OCI-LY3 (cell line): Measurements from ENCODE around the gene CORO2B.
A peak's percentile ranks its signal among the peaks of the same experiment; 100 is the strongest.

Experiments
- H2AFZ ChIP-seq: fragments of 200-600, 300-600 bp; shearing (Covaris generic); 2 replicates; pipeline ENCODE4 v1.6.0; 2014; ENCODE audit warnings: antibody characterized with exemption, low read depth, low read length
- H3K27ac ChIP-seq: fragments of 200-600, 300-600 bp; sonication (generic); 2 replicates; pipeline ENCODE4 v1.5.1; 2014; ENCODE audit warnings: mild to moderate bottlenecking, low read length, moderate library complexity, mixed read lengths
- H3K27me3 ChIP-seq: fragments of 200-600, 300-600 bp; sonication (generic); 2 replicates; pipeline ENCODE4 v1.6.1; 2014; ENCODE audit warnings: low read depth, low read length, mixed read lengths
- H3K36me3 ChIP-seq: fragments of 200-600, 300-600 bp; sonication (generic); replicated peaks from 2 replicates; pipeline ENCODE3; 2014; ENCODE audit warnings: low read depth, low read length, mixed read lengths
- H3K4me1 ChIP-seq: fragments of 300-600, 200-600 bp; sonication (generic); 2 replicates; pipeline ENCODE4 v1.6.1; 2014; ENCODE audit warnings: low read length, mixed read lengths
- H3K4me2 ChIP-seq: fragments of 200-600, 300-600 bp; sonication (generic); 2 replicates; pipeline ENCODE4 v1.6.1; 2014; ENCODE audit warnings: low read length, mixed read lengths
- H3K4me3 ChIP-seq: fragments of 300-600, 200-600 bp; sonication (generic); 2 replicates; pipeline ENCODE4 v1.5.1; 2014; ENCODE audit warnings: antibody characterized with exemption, mild to moderate bottlenecking, low read length, moderate library complexity
- H3K79me2 ChIP-seq: fragments of 300-600, 200-600 bp; shearing (Covaris generic); 2 replicates; pipeline ENCODE4 v1.6.1; 2014; ENCODE audit warnings: mild to moderate bottlenecking, low read length, mixed read lengths
- H3K9ac ChIP-seq: fragments of 300-600, 200-600 bp; shearing (Covaris generic); 2 replicates; pipeline ENCODE4 v1.6.0; 2014; ENCODE audit warnings: mild to moderate bottlenecking, low read length, moderate library complexity
- H3K9me3 ChIP-seq: fragments of 200-600, 300-600 bp; shearing (Covaris generic); 2 replicates; pipeline ENCODE4 v1.6.1; 2014; ENCODE audit warnings: low read length, mixed read lengths; ENCODE audit not compliant: insufficient read depth
- H4K20me1 ChIP-seq: fragments of 200-600, 300-600 bp; sonication (generic); 2 replicates; pipeline ENCODE4 v1.6.1; 2016; ENCODE audit warnings: low read length, mixed read lengths; ENCODE audit not compliant: insufficient read depth
- EZH2phosphoT487 ChIP-seq: fragments of 200-600 bp; shearing (Covaris generic); IDR thresholded peaks from 2 replicates; pipeline ENCODE4 v1.6.1; 2018; ENCODE audit warnings: antibody characterized with exemption, mixed run types, low read depth
- TF ChIP-seq, protein P1 (sequence below): fragments of 200-600, 300-600 bp; sonication (generic); IDR thresholded peaks from 2 replicates; pipeline ENCODE4 v1.5.1; 2014; ENCODE audit warnings: antibody characterized with exemption, low read length, low read depth

The CORO2B gene

DNA sequence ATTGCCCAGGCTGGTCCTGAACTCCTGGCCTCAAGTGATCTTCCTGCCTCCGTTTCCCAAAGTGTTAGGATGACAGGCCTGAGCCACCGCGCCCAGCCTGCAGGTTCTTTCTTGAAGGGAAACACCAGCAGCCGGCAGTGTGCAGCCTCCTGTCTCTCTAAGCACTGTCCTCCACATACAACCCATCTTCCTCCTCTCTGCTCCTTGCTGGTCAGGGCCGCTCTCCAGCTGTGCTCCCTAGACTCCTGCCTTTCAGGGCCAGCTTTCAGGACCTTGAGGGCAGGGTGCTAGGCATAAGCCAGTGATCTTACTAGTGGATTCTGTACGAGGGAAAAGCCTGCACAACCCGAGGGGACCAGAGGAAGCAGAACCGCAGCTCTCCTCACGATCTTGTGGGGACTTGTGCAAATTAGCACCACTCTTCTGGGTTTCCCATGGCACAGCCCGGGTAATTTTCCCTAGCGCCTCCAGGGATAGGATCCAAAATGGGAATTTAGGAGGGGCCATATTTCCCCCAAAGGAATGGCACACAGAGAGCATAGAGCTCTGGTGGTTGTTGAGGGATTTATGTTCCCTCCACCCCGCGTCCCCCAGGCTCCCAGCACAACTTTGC is 18.2 kb upstream of the CORO2B start:
- Histone ChIP-seq H4K20me1 (no peaks in the 10 kb centered on the region), H3K27me3 (peaks cover 57% of the 10 kb centered on the region), H3K36me3 (no peaks in the 10 kb centered on the region), H3K4me3 (no peak overlapping the region), H3K9me3 (no peaks in the 10 kb centered on the region), H3K4me1 (peaks cover 9% of the 10 kb centered on the region; the same call in 1 of the 2 replicates), H3K27ac (no peak overlapping the region), H3K79me2 (no peaks in the 10 kb centered on the region), H3K9ac (no peak overlapping the region), H2AFZ (no peak overlapping the region), H3K4me2 (0 out of 2 replicates have a peak overlapping the region, but pooled peaks have one; percentile 89)
- TF ChIP-seq, protein P1, sequence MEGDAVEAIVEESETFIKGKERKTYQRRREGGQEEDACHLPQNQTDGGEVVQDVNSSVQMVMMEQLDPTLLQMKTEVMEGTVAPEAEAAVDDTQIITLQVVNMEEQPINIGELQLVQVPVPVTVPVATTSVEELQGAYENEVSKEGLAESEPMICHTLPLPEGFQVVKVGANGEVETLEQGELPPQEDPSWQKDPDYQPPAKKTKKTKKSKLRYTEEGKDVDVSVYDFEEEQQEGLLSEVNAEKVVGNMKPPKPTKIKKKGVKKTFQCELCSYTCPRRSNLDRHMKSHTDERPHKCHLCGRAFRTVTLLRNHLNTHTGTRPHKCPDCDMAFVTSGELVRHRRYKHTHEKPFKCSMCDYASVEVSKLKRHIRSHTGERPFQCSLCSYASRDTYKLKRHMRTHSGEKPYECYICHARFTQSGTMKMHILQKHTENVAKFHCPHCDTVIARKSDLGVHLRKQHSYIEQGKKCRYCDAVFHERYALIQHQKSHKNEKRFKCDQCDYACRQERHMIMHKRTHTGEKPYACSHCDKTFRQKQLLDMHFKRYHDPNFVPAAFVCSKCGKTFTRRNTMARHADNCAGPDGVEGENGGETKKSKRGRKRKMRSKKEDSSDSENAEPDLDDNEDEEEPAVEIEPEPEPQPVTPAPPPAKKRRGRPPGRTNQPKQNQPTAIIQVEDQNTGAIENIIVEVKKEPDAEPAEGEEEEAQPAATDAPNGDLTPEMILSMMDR, result no peak
- TF ChIP-seq EZH2phosphoT487, result no peak

DNA sequence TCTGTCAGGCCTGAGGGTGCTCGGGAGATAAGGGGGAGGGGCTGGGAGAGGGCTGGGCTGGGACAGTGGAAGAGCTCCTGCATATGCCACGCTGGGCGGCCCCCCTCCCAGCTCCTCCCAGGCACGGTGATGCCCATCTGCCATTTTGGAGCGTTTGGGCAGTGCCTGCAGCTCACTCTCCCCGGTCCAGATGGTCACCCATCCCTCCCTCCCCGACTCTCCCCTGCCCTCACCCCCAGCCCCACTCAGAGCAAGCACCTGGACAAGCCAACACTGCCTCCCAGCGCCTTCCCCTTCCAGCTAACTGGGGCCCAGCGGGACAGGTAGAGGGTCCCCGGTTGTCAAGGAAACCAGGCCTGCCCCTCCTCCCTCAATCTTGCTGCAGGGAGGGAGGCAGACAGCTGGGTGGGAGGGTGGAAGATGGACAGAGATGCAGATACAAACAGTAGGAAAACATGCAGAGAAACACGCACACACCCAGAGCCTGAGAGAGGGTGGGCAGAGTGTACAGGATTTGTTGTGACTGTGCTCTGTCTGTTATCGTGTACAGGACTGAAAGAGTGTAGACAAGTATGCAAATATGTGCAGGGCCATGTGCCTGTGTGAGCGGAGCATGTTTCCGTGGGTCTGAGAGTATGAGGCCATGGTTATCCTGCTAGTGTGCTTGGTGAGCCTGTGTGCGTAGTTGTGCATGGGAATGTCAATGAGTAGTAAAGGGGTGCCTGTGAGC is 17.5 kb upstream of the CORO2B start:
- Histone ChIP-seq H3K4me1 (peaks cover 9% of the 10 kb centered on the region; the same call in 1 of the 2 replicates), H3K4me3 (no peak overlapping the region), H3K36me3 (no peaks in the 10 kb centered on the region), H3K4me2 (no peak overlapping the region), H3K9me3 (no peaks in the 10 kb centered on the region), H4K20me1 (no peaks in the 10 kb centered on the region), H3K79me2 (no peaks in the 10 kb centered on the region), H3K27me3 (peaks cover 61% of the 10 kb centered on the region), H2AFZ (no peak overlapping the region), H3K9ac (no peak overlapping the region), H3K27ac (no peak overlapping the region)
- TF ChIP-seq, protein P1, result no peak
- TF ChIP-seq EZH2phosphoT487, result no peak

DNA sequence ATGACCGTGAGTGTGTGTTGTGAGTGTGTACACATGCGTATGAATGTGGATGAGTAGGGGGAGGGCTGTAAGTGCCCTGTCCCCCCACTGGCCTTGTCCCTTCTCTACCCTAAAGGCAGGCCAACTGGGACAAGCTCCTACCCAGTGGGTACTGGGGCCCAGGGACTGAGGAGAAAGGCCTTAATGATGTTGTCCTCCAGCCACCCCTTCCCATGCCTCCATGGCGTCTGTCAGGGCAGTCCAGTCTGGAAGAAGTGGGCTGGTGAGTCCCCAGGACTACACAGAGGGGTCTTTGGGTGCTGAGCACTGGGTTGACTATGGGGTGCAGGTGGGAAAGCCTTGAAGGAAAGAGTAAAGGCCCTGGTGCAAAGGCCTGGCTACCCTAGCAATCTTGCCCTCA is 16.9 kb upstream of the CORO2B start:
- H3K9me3 ChIP-seq, result no peaks in the 10 kb centered on the region
- no peak overlapping the region for H3K9ac ChIP-seq
- H3K27ac ChIP-seq, result no peak overlapping the region
- peaks cover 9% of the 10 kb centered on the region; the same call in 1 of the 2 replicates for H3K4me1 ChIP-seq
- H3K36me3 ChIP-seq, result no peaks in the 10 kb centered on the region
- H3K4me2 ChIP-seq, result no peak overlapping the region
- H4K20me1 ChIP-seq, result no peaks in the 10 kb centered on the region
- peaks cover 61% of the 10 kb centered on the region for H3K27me3 ChIP-seq
- H3K79me2 ChIP-seq, result no peaks in the 10 kb centered on the region
- H2AFZ ChIP-seq, result no peak overlapping the region
- TF ChIP-seq, protein P1, result no peak
- no peak for TF ChIP-seq EZH2phosphoT487
- H3K4me3 ChIP-seq, result no peak overlapping the region

DNA sequence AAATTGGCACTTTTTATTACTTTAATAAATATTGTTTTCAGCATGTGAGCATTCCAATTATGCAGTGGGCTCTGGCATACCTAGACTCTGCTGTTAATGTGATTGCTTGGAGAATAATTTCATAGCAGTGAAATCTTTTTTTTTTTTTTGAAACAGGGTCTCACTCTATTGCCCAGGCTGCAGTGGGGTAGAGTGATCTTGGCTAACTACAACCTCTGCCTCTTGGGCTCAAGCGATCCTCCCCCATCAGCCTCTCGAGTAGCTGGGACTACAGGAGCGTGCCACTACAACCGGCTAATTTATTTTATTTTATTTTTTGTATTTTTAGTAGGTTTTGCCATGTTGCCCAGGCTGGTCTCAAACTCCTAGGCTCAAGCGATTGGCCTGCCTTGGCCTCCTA is 14.6 kb upstream of the CORO2B start:
- Histone ChIP-seq H3K4me3 (no peak overlapping the region), H3K79me2 (no peaks in the 10 kb centered on the region), H2AFZ (no peak overlapping the region), H4K20me1 (no peaks in the 10 kb centered on the region), H3K9ac (no peak overlapping the region), H3K9me3 (no peaks in the 10 kb centered on the region), H3K27me3 (peaks cover 55% of the 10 kb centered on the region), H3K27ac (no peak overlapping the region), H3K36me3 (no peaks in the 10 kb centered on the region), H3K4me1 (peaks cover 2% of the 10 kb centered on the region; the same call in 1 of the 2 replicates), H3K4me2 (no peak overlapping the region)
- TF ChIP-seq, protein P1, result no peak
- TF ChIP-seq EZH2phosphoT487, result no peak
